HepG2 (cell line): ENCODE measurements around the gene DNAJC5. TPM values are rescaled to one million over a fixed set of nuclear protein-coding genes. Genes with fewer than 3 reads are reported as not detected.

ENCODE experiments used
- MBD4 ChIP-seq: IDR thresholded peaks from 2 replicates; pipeline ENCODE4 v1.6.1; 2012; ENCODE audit warnings: low read length, inconsistent platforms, borderline replicate concordance
- MBNL3 ChIP-seq: fragments of 250-450 bp; sonication (Bioruptor Pico); conservative IDR thresholded peaks from 2 replicates; pipeline ENCODE4 v1.8.0; 2022; ENCODE audit warnings: mild to moderate bottlenecking, inconsistent platforms
- MXD4 ChIP-seq: IDR thresholded peaks from 2 replicates; pipeline ENCODE4 v1.6.1; 2016; ENCODE audit warnings: mild to moderate bottlenecking, missing biosample characterization, missing genetic modification reagents
- MXI1 ChIP-seq: IDR thresholded peaks from 3 replicates; pipeline ENCODE4 v1.6.1; 2012; ENCODE audit warnings: low read depth, low read length, inconsistent platforms, borderline replicate concordance
- MZF1 ChIP-seq: sonication (generic); formaldehyde crosslinking; IDR thresholded peaks from 2 replicates; pipeline ENCODE4 v1.8.1; 2023; ENCODE audit warnings: mild to moderate bottlenecking, missing genetic modification reagents, borderline replicate concordance
- NFKBIZ ChIP-seq: IDR thresholded peaks from 2 replicates; pipeline ENCODE4 v1.6.1; 2018; ENCODE audit warnings: missing genetic modification reagents, missing compliant biosample characterization
- NKX3-1 ChIP-seq: sonication (generic); formaldehyde crosslinking; IDR thresholded peaks from 2 replicates; pipeline ENCODE4 v1.5.0; 2020; ENCODE audit warnings: missing genetic modification reagents
- NR2C2 ChIP-seq: sonication (generic); formaldehyde crosslinking; IDR thresholded peaks from 2 replicates; pipeline ENCODE4 v1.4.0; 2020; ENCODE audit warnings: missing genetic modification reagents, mild to moderate bottlenecking, moderate library complexity, borderline replicate concordance
- TGIF2 ChIP-seq: IDR thresholded peaks from 2 replicates; pipeline ENCODE4 v1.6.1; 2016; ENCODE audit warnings: control low read depth, missing compliant biosample characterization
- TMF1 ChIP-seq: sonication (generic); formaldehyde crosslinking; IDR thresholded peaks from 2 replicates; pipeline ENCODE4 v1.8.1; 2022; ENCODE audit warnings: low read depth, missing genetic modification reagents
- U2AF1 ChIP-seq: fragments of 200-400 bp; formaldehyde crosslinking; optimal IDR thresholded peaks from 2 replicates; pipeline ENCODE3; 2017; ENCODE audit warnings: mild to moderate bottlenecking, low read depth, low read length
- ZC3H13 ChIP-seq: sonication (generic); formaldehyde crosslinking; IDR thresholded peaks from 2 replicates; pipeline ENCODE4 v1.8.1; 2023; ENCODE audit warnings: mild to moderate bottlenecking, missing genetic modification reagents, moderate library complexity
- ZNF136 ChIP-seq: sonication (generic); formaldehyde crosslinking; IDR thresholded peaks from 2 replicates; pipeline ENCODE4 v1.8.1; 2022; ENCODE audit warnings: low read depth, mild to moderate bottlenecking, moderate library complexity, missing genetic modification reagents
- ZNF232 ChIP-seq: sonication (generic); formaldehyde crosslinking; IDR thresholded peaks from 2 replicates; pipeline ENCODE4 v1.4.0; 2020; ENCODE audit warnings: missing genetic modification reagents, borderline replicate concordance
- ZNF251 ChIP-seq: sonication (generic); formaldehyde crosslinking; IDR thresholded peaks from 2 replicates; pipeline ENCODE4 v1.9.0; 2021; ENCODE audit warnings: mild to moderate bottlenecking, missing genetic modification reagents
- ZNF556 ChIP-seq: sonication (generic); formaldehyde crosslinking; IDR thresholded peaks from 2 replicates; pipeline ENCODE4 v1.4.0; 2020; ENCODE audit warnings: mild to moderate bottlenecking, missing genetic modification reagents, borderline replicate concordance
- ZNF570 ChIP-seq: sonication (generic); formaldehyde crosslinking; IDR thresholded peaks from 2 replicates; pipeline ENCODE4 v1.4.0; 2020; ENCODE audit warnings: mild to moderate bottlenecking, missing genetic modification reagents, borderline replicate concordance
- ZNF598 ChIP-seq: sonication (generic); formaldehyde crosslinking; IDR thresholded peaks from 2 replicates; pipeline ENCODE4 v1.5.1; 2020; ENCODE audit warnings: mild to moderate bottlenecking, missing genetic modification reagents, borderline replicate concordance
- ZNF674 ChIP-seq: sonication (generic); formaldehyde crosslinking; IDR thresholded peaks from 2 replicates; pipeline ENCODE4 v1.5.0; 2020; ENCODE audit warnings: low read depth, mild to moderate bottlenecking, missing genetic modification reagents
- polyA plus RNA-seq, 8 experiments: library from polyadenylated mRNA; depleted of rRNA in 3 of 8; stranded (reverse) in 7 of 8; unstranded in 1 of 8; fragments of >200 nt; fragmentation: Illumina TruSeq in 4 of 8; extraction: Trizol in 4 of 8; gene quantifications; 2 replicates each; pipeline versions ENCODE4 v1.2.1 to v1.2.3, GENCODE V29; 2011 to 2016; ENCODE audit warnings: low read depth in 4 of 8, missing spikeins in 1 of 8, mixed read lengths in 1 of 8; ENCODE audit not compliant: insufficient read depth in 1 of 8
- total RNA-seq, 5 experiments: library from RNA; depleted of rRNA; stranded (reverse); fragments of >200 nt; fragmentation: Illumina TruSeq; extraction: Trizol; gene quantifications; 2 replicates each; pipeline ENCODE4 v1.2.3, GENCODE V29; 2016; ENCODE audit warnings: low read depth in 1 of 5
- TF ChIP-seq, protein P1 (sequence below): fragments of 450-650 bp; IDR thresholded peaks from 2 replicates; pipeline ENCODE4 v1.6.1; 2017
- TF ChIP-seq, protein P2 (sequence below): sonication (generic); formaldehyde crosslinking; IDR thresholded peaks from 2 replicates; pipeline ENCODE4 v1.4.0; 2020; ENCODE audit warnings: missing genetic modification reagents, low read depth, mild to moderate bottlenecking, borderline replicate concordance
- TF ChIP-seq, protein P3 (sequence below): sonication (generic); formaldehyde crosslinking; IDR thresholded peaks from 2 replicates; pipeline ENCODE4 v1.4.0; 2020; ENCODE audit warnings: mild to moderate bottlenecking, missing genetic modification reagents
- TF ChIP-seq, protein P4 (sequence below): sonication (generic); formaldehyde crosslinking; IDR thresholded peaks from 2 replicates; pipeline ENCODE4 v1.5.0; 2020; ENCODE audit warnings: mild to moderate bottlenecking, missing genetic modification reagents

Gene DNAJC5
- total and polyA plus RNA-seq, 2 of the 13 experiments (the other 11 are each of a cell fraction or from before 2014, with no cell fraction given): 42.8 to 64.5 TPM

DNA sequence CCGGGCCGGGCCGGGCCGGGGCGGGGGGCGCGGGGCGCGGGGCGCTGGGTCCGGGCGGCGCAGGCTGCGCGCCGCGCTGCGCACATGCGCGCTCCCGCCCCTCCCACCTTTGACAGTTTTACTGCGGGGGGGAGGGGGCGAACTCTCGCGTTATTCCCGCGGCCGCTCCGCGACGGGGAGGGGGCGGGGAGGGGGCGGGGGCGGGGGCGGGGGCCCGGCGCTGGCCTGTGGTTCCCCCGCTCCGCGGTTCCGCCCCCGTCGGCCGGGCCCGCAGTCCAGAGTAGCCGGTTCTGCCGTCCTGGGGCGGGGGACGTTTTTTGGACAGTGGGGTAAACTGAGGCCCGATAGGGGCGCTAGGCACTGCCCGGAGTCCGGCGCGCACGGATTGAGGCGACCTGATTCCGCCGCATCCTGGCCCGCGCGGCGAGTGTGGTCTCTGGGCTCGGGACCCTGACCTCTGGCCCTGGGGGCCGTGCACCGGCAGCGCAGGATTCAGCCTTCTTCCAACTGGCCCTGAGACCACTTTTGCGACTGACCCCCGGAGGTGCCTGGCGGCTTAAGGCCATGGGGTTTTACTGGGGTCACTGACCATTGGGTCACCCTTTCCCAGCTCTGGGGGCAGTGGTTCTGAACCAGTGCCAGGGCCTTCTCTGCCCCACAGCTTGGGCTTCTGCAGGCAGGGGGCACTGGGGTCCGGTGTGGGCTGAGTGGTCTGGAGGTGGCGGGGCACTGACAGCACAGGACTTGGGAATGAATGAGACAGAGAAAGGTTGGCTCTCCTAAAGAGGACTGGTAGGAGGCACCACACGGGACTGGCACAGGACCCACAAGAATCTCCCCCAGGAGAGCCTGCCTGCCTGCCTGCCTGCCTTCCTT lies 75.2 kb downstream of the DNAJC5 start, which contains the start of gene ZNF512B (continued):
- TF ChIP-seq U2AF1 (no peak), ZNF556 (CRISPR knock-in tag) (peak; percentile 53; the same call in 1 of the 2 replicates), NKX3-1 (CRISPR knock-in tag) (no peak), NR2C2 (CRISPR knock-in tag) (peak; percentile 56), NFKBIZ (CRISPR knock-in tag) (no peak), ZNF570 (no peak), ZNF232 (CRISPR knock-in tag) (no peak), ZNF251 (no peak), ZNF136 (CRISPR knock-in tag) (no peak), MBNL3 (CRISPR knock-in tag) (no peak), MBD4 (no peak), ZNF598 (CRISPR knock-in tag) (peak; percentile 70; the same call in 1 of the 2 replicates), ZNF674 (CRISPR knock-in tag) (no peak), TMF1 (CRISPR knock-in tag) (no peak), TGIF2 (CRISPR knock-in tag) (peak; percentile 95), MXD4 (CRISPR knock-in tag) (peak; percentile 48; the same call in 1 of the 2 replicates), MXI1 (peak; percentile 93), MZF1 (CRISPR knock-in tag) (no peak), ZC3H13 (CRISPR knock-in tag) (0 out of 2 replicates have a peak, but pooled peaks have one; percentile 57)
- TF ChIP-seq, protein P1, sequence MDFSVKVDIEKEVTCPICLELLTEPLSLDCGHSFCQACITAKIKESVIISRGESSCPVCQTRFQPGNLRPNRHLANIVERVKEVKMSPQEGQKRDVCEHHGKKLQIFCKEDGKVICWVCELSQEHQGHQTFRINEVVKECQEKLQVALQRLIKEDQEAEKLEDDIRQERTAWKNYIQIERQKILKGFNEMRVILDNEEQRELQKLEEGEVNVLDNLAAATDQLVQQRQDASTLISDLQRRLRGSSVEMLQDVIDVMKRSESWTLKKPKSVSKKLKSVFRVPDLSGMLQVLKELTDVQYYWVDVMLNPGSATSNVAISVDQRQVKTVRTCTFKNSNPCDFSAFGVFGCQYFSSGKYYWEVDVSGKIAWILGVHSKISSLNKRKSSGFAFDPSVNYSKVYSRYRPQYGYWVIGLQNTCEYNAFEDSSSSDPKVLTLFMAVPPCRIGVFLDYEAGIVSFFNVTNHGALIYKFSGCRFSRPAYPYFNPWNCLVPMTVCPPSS: no peak
- TF ChIP-seq, protein P2, sequence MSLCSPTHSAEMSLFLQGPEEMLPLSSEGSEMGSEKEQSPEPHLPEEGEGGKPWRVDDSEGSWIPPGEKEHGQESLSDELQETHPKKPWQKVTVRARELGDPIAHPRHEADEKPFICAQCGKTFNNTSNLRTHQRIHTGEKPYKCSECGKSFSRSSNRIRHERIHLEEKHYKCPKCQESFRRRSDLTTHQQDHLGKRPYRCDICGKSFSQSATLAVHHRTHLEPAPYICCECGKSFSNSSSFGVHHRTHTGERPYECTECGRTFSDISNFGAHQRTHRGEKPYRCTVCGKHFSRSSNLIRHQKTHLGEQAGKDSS: no peak
- TF ChIP-seq, protein P3, sequence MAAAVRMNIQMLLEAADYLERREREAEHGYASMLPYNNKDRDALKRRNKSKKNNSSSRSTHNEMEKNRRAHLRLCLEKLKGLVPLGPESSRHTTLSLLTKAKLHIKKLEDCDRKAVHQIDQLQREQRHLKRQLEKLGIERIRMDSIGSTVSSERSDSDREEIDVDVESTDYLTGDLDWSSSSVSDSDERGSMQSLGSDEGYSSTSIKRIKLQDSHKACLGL: peak; percentile 52; the same call in 1 of the 2 replicates
- TF ChIP-seq, protein P4, sequence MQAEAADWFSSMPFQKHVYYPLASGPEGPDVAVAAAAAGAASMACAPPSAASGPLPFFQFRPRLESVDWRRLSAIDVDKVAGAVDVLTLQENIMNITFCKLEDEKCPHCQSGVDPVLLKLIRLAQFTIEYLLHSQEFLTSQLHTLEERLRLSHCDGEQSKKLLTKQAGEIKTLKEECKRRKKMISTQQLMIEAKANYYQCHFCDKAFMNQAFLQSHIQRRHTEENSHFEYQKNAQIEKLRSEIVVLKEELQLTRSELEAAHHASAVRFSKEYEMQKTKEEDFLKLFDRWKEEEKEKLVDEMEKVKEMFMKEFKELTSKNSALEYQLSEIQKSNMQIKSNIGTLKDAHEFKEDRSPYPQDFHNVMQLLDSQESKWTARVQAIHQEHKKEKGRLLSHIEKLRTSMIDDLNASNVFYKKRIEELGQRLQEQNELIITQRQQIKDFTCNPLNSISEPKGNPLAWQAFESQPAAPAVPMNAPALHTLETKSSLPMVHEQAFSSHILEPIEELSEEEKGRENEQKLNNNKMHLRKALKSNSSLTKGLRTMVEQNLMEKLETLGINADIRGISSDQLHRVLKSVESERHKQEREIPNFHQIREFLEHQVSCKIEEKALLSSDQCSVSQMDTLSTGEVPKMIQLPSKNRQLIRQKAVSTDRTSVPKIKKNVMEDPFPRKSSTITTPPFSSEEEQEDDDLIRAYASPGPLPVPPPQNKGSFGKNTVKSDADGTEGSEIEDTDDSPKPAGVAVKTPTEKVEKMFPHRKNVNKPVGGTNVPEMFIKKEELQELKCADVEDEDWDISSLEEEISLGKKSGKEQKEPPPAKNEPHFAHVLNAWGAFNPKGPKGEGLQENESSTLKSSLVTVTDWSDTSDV (CRISPR knock-in tag): peak; percentile 88; the same call in 1 of the 2 replicates
